HL-60 (cell line): Measurements from ENCODE around the gene SV2C.

ENCODE experiments used
- DNase-seq, 2 experiments: peaks; one replicate each; pipeline ENCODE4 v3.0.0-alpha.2; 2010 to 2020; ENCODE audit warnings: low read depth in 1 of 2, low spot score in 1 of 2
- H3K27ac ChIP-seq: fragments of 250-450 bp; sonication (Bioruptor Pico); replicated peaks from 2 replicates; pipeline ENCODE4 v1.5.1; 2020; ENCODE audit warnings: mild to moderate bottlenecking, moderate library complexity
- H3K27me3 ChIP-seq: fragments of 250-450 bp; sonication (Bioruptor Pico); 2 replicates; pipeline ENCODE4 v1.5.1; 2021; ENCODE audit warnings: mild to moderate bottlenecking, moderate library complexity; ENCODE audit not compliant: insufficient read depth, poor library complexity, severe bottlenecking
- H3K4me3 ChIP-seq: replicated peaks from 2 replicates; pipeline ENCODE4 v1.5.1; 2011; ENCODE audit warnings: mild to moderate bottlenecking, control low read depth, low read length; ENCODE audit not compliant: insufficient read depth
- CTCF ChIP-seq: IDR thresholded peaks from one replicate; pipeline ENCODE4 v1.5.1; 2011; ENCODE audit warnings: low read length, control low read depth, inconsistent platforms; ENCODE audit not compliant: insufficient read depth
- GABPA ChIP-seq: IDR thresholded peaks from 2 replicates; pipeline ENCODE4 v1.6.1; 2012; ENCODE audit warnings: low read depth
- POLR2AphosphoS5 ChIP-seq: IDR thresholded peaks from 2 replicates; pipeline ENCODE4 v1.6.1; 2012; ENCODE audit warnings: low read depth
- REST ChIP-seq: IDR thresholded peaks from 2 replicates; pipeline ENCODE4 v1.6.1; 2012; ENCODE audit warnings: low read depth; ENCODE audit not compliant: insufficient replicate concordance
- SPI1 ChIP-seq: IDR thresholded peaks from 2 replicates; pipeline ENCODE4 v1.6.1; 2012; ENCODE audit warnings: low read depth, mild to moderate bottlenecking, borderline replicate concordance

The SV2C gene

DNA sequence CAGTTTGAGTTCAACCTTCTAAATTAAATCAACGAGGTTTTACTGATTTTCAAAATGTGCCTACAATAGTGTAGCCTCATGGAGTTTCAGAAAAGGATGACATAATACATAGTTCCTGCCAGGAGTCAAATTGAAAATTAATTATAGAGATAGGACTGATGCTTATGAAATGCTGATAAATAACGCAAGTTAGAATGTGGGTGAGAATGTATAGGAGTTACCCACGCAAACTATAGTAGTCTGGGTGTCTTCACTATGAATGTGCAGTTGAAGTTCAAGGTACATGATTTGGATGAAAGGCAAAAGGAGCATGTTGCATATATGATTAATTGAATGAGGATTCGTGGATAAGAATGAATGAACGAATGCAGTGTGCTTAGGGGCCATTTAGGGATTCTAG is 95.7 kb downstream of the SV2C start:
- Histone ChIP-seq H3K27ac (no peak overlapping the region), H3K4me3 (no peak overlapping the region), H3K27me3 (no peaks in the 10 kb centered on the region)
- DNase-seq, result no peak
- no peak for TF ChIP-seq POLR2AphosphoS5
- no peak for TF ChIP-seq CTCF
- no peak for TF ChIP-seq SPI1
- no peak for TF ChIP-seq GABPA
- TF ChIP-seq REST, result no peak

- TF ChIP-seq POLR2AphosphoS5 (no peak), CTCF (no peak), SPI1 (no peak), REST (no peak), GABPA (no peak)
- H3K27me3 ChIP-seq, result no peaks in the 10 kb centered on the region
- peak overlapping the region; percentile 90 for H3K27ac ChIP-seq
- peak; percentile 47 to 67 for DNase-seq
- no peak overlapping the region for H3K4me3 ChIP-seq
Measured at GRCh38 chr5:76180814-76181805, 97.9 kb downstream of the SV2C start.

- no peak for DNase-seq
- Histone ChIP-seq H3K27ac (no peak overlapping the region), H3K4me3 (no peak overlapping the region), H3K27me3 (no peaks in the 10 kb centered on the region)
- TF ChIP-seq POLR2AphosphoS5, result no peak
- no peak for TF ChIP-seq GABPA
- TF ChIP-seq REST, result no peak
- TF ChIP-seq SPI1, result no peak
- TF ChIP-seq CTCF, result no peak
Measured at GRCh38 chr5:76187386-76187785, 104.2 kb downstream of the SV2C start.
